GM21447 (cell line): ENCODE results near the gene KCNJ5.

ENCODE experiments used
- ATAC-seq: cut with Tn5 transposase; IDR thresholded peaks from one replicate; pipeline ENCODE4 v1.9.1; 2021; ENCODE audit not compliant: unreplicated experiment

Gene KCNJ5

GRCh38 chr11:128868841-128869671 is 22.1 kb upstream of the KCNJ5 start:
- no peak for ATAC-seq

- ATAC-seq: no peak
These were observed 20.0 kb upstream of the KCNJ5 start for GRCh38 chr11:128871168-128871610.

GRCh38 chr11:128872094-128872493 is 19.1 kb upstream of the KCNJ5 start:
- no peak for ATAC-seq

- no peak for ATAC-seq
These were observed 18.6 kb upstream of the KCNJ5 start for GRCh38 chr11:128872594-128872993.

- no peak for ATAC-seq
These were observed 16.7 kb upstream of the KCNJ5 start for GRCh38 chr11:128874427-128874826.

- no peak for ATAC-seq
These were observed 15.0 kb upstream of the KCNJ5 start for GRCh38 chr11:128876133-128876650.

- no peak for ATAC-seq
These were observed 13.4 kb upstream of the KCNJ5 start for GRCh38 chr11:128877726-128878125.

GRCh38 chr11:128878455-128878854 is 12.7 kb upstream of the KCNJ5 start:
- ATAC-seq: no peak

- no peak for ATAC-seq
These were observed 11.3 kb upstream of the KCNJ5 start for GRCh38 chr11:128879817-128880216.

GRCh38 chr11:128881221-128881620 is 9.9 kb upstream of the KCNJ5 start:
- no peak for ATAC-seq

- no peak for ATAC-seq
These were observed 8.7 kb upstream of the KCNJ5 start for GRCh38 chr11:128882451-128882850.

GRCh38 chr11:128884054-128884453 is 7.1 kb upstream of the KCNJ5 start:
- no peak for ATAC-seq

GRCh38 chr11:128884703-128885338 is 6.3 kb upstream of the KCNJ5 start:
- ATAC-seq: peak; percentile 89

- ATAC-seq: no peak
These were observed 4.6 kb upstream of the KCNJ5 start for GRCh38 chr11:128886406-128887124.

GRCh38 chr11:128888034-128888985 is 2.8 kb upstream of the KCNJ5 start:
- no peak for ATAC-seq

GRCh38 chr11:128889657-128890213 is 1.4 kb upstream of the KCNJ5 start:
- no peak for ATAC-seq

- ATAC-seq: no peak
These were observed 977 bp upstream of the KCNJ5 start for GRCh38 chr11:128890216-128890542.

GRCh38 chr11:128891913-128892398 is 800 bp downstream of the KCNJ5 start:
- ATAC-seq: no peak

- no peak for ATAC-seq
These were observed 1.9 kb downstream of the KCNJ5 start for GRCh38 chr11:128892866-128893565.
